GM21723 (cell line): ENCODE results near the gene CNKSR3.

Experiments used
- ATAC-seq: cut with Tn5 transposase; IDR thresholded peaks from one replicate; pipeline ENCODE4 v1.9.1; 2021; ENCODE audit warnings: mild to moderate bottlenecking, moderate library complexity; ENCODE audit not compliant: unreplicated experiment

CNKSR3 gene

DNA sequence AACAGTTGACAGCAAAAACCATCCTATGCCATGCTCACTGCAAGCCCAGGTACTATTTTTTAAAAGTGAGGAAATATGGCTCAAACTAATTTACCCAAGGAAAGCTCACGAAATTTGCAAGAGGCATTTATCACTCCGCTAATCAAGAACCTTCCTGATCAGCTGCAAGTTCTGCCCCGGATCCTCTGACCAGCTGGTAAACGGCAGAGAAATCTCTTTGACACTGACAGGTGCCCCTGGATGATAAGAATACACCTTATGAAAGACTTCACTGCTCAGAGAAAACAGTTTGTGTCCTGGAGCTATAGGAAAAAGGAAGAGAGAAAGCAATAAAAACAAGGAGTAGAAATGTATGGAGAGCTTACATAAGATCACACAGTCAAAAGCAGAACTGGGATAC is 6.4 kb downstream of the CNKSR3 start:
- ATAC-seq: no peak

DNA sequence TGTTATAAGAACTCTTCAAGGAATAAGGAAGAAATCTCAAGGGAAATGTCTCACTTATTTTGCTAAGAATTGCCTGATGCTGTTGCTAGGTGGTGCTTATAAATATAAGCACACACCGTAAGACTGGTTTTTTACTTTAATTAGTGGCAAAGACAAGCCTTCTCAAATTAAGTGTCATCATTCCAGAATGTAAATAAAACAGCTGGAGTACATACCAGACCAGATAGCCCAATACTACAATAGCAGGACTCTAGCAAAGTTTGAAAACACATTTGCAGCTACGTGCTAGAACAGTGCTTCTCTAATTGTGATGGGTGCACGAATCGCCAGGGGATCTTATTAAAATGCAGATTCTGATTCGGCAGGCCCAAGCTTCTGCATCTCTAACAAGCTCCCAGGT is 6.8 kb downstream of the CNKSR3 start:
- no peak for ATAC-seq

DNA sequence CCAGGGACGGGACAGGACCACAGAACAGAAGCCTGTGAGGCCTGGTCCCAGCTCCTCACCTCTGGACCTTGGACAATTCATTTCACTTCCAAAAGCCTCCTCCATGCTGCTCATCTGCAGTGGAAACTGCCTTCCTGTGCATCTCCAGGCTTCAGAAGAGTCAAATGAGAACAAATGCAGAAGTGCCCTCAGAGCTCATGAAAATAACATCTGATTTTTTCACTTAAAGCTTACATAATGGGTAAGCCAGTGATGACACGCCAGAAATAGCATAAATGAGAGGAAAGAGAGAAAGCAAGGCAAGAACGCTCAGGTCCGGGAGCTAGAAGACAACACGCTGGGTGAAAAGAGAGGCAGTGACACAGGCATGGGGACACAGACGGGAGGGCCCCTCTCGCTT is 7.9 kb downstream of the CNKSR3 start:
- no peak for ATAC-seq

DNA sequence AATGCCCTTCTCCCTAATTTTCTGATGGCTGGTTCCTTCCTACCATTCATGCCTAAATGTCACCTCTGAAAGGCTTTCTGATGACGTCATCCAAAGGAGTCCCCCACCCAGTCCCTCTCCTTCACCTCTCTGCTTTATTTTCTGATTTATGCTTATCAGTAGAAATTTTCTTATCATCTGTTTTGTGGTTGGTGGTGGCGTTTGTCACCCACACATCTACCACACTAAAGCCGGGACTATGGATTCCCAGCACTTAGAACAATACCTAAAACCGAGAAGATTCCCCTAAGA is 9.0 kb downstream of the CNKSR3 start:
- ATAC-seq: no peak

DNA sequence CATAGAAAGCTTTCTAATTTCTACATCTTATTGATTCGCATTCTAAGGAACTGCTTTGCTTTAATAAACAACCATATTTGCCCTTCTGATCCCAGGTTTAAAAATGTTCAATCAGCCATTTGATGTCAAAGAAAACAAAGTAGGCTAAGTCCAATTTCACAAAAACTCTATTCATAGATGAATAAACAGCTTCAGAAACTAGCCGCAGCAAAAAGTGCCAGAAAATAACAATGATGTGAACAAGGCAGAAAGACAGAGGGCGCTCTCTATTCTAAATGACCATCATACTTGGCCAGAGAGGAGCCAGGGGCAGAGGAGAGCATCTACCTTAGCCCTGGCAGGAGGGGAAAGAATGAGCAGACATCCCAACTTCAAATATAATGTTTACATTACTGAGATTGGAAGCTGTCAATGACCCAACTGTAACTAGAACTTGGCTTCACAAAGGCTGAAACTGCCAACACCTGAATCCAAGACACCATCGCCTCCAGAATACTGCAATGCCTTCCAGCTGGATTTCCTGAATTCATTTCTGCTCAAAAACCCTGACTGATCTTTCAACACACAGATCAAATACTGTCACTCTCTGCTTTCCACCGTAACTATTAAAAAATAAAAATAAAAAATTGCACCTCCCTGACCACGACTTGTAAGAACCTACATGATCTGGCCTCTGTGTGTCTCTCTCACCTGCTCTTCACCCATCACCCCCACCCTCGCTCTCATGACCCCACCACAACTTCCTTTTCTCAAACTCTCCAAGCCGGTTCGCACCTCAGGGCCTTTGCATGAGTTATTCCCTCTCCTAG is 9.5 kb downstream of the CNKSR3 start:
- ATAC-seq: no peak

DNA sequence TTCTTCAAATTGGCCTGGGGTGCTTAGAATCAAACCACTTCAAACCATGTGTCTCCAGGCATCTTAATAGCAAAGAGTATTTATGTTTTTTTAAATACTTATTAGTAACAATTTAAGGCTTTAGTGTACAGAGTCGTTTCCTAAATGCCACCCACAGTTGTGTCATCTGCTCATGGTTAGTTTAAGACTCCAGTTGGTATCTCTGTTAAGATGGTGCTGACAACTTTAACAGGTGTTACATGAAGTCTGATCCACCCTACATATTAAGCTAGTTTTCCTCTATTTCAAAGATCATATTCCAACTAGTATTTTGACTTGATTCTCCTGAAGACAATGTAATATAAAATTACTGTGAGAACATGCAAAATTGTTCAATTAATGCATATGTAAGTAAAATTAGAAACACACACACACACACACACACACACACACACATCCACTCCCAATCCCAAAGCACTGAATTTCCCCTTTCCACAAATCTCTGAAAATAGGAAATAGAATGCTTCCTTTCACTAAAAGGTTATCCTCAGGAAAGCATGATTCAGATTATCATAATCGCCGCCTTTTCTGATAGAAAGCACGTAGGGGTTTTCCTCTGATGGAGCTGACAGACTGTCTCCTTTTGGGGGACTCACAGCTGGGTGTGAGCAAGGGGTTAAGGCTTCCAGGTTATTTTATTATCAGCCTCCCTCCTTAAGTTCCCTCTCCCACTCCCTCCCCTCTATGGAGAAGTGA is 10.5 kb downstream of the CNKSR3 start:
- no peak for ATAC-seq

DNA sequence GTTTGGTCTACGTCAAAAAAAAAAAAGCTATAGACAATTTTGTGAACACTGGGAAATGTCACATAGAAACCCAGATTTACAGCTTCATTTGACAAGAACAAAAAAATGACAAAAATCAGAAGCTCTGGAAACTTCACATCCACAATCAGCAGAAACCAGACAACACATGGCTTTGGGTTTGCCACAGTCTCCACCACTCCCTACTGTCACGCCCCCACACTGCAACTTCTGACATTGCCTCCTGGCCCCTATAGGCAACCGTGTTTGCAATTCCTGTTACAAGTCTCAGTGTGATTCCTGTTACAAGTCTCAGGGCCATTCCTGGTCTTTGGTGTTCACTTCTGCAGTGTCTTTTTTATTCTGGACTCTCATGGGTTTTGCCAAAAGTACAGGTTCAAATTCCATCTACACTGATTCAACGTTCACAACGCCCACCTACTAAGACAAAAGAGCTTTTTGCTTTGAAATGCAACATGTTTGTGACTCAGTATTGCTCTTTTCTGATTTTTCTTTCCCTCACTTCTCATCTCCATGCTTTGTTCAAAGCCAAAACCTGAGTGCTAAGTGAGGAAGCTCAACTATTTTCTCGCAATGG is 12.0 kb downstream of the CNKSR3 start:
- ATAC-seq: no peak

DNA sequence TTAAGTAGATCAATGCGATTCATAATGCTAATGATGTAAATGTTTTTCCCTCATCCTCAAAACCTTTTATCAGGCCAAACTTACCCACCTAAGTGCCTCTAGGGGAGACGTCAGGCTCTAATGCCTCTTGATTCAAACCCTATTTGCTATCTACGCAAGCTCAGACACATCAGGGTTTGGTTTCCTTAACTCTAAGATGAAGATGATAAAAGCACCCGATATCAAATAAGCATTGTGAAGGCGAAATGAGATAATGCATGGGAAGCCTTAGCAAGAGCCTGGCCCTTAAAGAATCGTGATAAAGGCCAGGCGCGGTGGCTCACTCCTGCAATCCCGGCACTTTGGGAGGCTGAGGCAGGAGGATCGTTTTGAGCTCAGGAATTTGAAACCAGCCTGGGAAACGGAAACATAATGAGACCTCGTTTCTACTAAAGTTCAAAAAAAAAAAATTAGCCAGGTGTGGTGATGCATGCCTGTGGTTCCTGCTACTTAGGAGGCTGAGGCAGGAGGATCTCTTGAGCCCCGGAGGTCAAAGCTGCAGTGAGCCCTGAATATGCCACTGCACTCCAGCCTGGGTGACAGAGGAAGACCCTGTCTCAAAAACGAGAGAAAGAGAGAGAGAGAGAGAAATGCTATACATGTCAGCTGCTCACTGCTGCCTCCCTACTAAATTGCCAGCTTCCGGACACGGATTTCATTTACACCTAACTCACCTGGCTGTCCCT is 13.5 kb downstream of the CNKSR3 start:
- no peak for ATAC-seq

DNA sequence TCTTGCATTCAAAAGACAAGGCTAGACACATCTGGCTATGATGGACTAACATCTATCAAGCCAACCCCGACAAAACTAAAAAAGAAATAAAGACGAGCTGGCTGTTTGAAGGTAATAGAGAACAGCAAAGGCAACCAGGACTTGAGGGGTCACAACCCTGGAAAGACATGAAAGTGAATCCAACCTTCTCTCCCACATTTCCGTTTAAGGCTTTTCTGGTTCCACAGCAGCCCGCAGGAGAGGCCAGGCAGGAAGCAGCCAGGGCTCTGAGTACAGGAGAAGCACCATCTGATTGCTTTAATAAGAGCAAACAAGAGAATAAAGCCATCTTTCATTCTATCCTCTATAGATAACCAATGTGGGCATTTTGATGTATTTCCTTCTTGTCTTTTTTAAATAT is 14.3 kb downstream of the CNKSR3 start:
- no peak for ATAC-seq

DNA sequence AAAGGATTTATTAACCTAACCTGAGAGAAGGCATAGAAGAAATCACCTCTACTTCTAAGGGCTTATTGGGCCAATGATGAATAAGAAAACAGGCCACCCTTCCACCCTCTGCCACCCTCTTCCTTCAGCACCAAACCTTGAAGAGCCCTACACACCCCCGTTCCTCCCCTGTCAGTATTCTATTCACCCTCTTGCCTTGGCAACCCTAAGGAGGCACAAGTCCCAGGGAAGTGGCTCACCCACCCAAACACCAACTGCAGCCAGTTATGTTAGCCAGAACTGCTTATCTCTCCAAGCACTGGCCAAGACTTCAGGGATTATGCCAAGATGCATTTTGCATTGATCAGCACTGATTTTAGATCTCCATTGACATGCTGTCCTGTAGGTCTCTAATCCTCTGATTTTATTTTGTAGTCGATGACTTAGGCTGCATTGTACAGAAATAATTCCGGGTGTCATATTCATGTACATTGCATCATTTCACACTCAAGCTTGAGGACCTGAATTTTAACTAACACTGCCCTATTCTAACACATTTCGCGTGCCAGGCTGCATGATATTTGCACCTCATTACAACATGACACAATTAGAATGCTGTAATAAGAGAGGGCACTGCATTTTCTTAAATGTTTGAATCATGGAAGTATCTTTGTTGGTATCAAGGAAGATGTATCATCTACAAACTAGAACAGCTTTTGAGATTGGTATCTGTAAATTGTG is 15.7 kb downstream of the CNKSR3 start:
- no peak for ATAC-seq

DNA sequence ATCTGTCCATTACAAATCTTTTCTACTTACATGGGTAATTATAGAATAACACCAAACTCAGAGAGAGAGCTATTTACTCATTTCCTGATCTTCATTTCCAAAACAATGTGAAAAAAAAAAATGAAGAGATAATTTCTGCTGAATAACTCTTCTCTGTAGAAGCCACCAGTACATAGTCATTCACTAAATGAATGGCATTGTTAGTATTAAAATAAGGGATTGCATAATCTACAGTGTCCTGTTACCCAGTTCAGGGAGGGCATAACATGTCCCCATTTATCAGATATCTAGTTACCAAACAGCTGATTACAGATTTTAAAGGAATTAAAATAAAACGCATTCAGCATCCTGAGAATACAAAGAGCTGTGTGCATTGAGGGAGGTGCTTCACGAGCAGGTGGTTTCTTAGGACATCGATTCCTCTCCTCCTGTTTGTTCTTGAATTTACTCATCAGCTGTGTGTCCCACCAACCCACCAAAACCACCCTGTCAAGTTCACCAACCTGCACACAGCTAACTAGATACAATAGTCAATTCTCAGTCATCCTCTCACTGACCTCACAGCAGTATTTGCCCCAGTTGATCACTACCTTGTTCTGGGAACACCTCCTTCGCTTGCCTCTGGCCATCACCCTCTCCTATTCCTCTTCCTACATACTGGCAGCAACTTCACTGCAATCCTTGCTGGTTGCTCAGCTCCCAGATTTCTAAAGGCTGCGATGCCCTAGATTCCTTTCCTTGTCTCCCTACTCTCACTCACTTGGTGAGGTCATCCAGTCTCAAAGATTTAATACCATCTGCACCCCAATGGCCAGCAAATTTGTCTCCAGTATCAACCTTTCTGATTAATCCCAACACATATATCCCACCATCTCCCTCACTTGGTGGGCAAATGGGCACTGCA is 18.7 kb downstream of the CNKSR3 start:
- ATAC-seq: no peak

DNA sequence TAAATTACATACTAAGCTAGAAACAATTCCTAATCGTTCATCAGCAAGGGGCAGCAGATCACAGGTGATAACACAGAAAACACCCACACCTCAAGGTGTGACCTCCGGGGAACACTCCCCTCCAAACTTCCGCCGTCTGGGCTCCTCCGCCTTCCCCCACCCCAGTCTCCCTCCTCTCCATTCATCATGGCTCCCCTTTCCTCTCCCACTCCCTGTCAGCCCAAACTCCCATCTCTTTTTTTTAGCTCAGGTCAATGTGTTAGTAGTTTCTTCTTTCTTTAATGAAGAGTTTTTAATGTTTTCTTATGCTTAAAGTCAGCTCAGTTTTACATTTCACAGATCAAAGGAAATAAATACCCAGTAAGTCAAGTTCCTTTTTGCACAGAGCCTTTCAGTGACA is 20.7 kb downstream of the CNKSR3 start:
- no peak for ATAC-seq

DNA sequence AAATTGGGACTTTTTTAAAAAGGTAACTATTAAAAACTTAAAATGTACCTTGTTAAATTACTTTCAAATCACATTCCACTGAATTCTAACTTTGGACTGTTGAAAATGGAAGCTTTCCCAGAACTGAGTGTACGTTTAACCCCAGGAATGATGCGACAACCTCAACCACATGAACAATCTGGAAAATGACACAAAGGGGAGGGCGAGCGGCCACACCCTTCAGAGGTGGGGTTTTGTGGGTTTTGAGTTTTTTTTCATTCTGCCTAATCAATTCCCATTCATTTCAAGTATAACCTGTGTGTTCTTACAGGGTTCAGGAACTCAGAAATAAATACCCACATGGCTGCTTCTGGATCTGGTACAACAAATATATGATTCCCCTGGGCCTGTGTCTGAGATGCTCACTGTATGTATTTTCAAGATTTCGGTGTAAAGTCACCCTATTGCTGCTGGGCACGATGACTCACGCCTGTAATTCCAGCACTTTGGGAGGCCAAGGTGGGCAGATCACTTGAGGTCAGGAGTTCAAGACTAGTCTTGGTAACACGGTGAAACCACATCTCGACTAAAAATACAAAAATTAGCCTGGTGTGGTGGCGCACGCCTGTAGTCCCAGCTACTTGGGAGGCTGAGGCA is 21.6 kb downstream of the CNKSR3 start:
- no peak for ATAC-seq

DNA sequence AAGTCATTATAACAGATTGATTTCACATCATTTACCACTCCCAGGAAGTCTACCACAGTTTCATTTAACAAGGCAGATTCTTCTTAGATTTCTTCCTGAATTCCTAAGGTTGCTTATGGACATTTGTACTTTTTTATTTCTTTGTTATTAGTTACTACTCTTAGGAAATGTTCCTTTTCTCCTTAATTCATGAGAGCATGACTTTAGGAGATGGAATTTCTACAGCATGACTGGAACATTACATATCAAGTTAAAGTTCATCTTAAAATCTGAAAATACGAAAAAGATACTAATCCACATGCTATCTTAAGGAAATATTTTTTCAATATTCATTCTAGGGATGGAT is 22.3 kb downstream of the CNKSR3 start:
- no peak for ATAC-seq

DNA sequence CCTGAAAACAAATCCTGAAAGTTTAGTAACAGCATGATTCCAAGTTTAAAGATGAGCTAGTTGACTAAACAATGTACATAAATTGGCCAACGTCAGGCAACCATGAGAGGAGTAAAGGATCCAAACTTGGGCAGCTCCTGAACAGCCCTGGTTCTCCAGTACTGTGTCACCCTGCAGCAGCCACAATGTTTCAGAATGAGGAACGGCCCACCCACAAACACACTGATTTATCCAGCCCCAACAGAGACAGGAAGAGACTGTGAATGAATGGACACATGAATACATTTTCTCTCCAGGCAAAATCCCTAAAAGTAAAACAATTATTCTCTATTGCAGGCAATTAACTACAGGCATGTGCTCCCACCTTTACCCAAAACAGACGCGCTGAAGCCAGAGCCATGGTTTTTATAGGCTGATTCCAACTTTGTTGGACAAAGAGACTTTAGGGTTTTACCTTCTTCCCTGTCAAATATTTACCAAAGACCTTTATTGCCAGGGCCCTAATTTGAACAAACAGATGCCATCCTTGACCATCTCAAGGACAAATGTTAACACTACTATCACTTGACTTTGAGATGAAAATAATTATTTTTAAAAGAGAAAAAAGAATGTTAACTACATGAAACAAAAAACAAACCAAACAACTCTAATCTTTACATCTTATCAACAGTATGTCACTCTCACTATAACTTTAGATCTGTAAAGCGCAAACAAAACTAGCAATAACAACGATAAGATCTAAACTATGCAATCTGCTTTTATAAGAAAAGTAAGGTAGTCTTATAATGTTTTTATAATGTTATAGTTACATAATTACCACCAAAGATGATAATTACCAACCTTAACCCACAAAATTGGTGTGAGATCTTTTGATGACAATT is 22.9 kb downstream of the CNKSR3 start:
- no peak for ATAC-seq

DNA sequence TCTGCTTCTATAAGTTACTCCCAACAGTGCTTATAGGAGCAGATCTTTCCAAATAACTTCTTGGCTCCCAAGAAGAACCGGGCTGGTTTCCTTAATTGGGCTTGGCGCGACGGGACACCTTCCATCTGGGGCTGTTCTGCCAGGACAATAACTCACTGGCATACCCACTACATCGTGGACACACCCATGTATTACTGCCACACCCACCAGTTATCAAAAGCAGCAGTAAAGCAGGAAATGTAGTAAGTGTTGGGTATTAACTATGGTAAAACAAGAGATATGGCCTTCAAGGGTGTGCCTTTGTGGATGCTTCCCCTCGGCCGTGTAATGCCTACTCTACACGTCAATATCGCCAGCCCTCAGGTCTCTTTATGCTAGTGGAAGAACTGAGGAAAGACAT is 24.7 kb downstream of the CNKSR3 start:
- no peak for ATAC-seq

DNA sequence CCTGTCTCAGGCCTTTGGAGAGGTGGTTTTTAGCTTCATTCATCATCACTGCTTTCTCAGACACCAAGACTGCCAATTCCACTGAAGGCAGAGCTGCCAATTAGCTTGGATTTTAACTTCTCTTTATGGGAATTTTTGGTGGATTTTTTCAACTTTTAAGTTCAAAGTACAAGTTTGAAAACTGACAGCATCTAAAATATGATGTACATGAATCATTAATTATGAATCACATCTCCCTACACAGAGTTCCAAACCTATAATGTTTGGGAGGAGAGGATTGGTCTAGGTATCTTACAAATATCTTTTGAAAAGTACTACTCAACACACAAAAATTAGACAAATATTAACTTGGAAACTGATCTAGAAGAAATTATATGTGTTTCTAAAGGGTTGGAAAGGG is 25.5 kb downstream of the CNKSR3 start:
- no peak for ATAC-seq

DNA sequence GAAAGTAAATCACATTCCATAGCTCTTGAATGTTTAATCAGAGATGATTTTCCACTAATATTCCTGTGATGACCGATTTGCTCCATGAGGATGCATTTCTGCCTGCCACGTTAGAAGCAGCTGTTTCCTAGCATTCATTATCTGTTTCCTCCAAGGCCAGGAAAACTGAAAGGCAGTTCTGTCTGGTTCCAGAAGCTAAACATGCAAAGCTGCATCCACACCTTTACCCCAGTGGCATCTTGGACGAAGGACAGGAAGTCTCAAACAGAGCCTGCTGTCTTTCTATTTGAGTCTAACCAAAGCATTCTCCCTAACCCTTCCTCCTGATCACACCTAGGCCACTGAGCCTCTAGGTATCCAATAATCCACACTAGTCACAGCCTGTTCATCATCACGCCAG is 27.6 kb downstream of the CNKSR3 start:
- ATAC-seq: no peak

DNA sequence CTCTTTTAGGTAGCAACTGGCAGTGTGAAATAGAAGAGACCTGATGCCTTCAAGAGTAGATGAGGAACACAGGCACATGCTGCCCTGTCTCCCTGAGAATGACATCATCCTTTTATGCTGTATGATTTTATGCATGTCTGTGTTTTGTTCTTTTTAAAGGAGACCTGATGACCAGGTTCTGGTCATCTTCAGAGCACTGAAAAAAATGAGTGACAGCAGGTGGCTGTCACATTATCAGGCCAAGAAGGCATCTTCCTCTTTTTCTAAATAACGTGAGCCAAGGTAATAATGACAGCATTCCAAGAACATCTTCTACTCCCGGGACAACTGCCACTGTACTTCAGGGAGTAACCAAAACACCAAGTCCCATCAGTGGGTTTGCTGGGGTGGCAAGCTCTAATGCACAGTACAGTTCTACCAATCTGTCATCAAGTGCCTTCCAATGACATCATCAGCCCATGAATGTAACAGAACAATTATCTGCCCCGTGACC is 28.9 kb downstream of the CNKSR3 start:
- ATAC-seq: no peak
